Measurements from ENCODE around the gene N4BP2L2.

DNA sequence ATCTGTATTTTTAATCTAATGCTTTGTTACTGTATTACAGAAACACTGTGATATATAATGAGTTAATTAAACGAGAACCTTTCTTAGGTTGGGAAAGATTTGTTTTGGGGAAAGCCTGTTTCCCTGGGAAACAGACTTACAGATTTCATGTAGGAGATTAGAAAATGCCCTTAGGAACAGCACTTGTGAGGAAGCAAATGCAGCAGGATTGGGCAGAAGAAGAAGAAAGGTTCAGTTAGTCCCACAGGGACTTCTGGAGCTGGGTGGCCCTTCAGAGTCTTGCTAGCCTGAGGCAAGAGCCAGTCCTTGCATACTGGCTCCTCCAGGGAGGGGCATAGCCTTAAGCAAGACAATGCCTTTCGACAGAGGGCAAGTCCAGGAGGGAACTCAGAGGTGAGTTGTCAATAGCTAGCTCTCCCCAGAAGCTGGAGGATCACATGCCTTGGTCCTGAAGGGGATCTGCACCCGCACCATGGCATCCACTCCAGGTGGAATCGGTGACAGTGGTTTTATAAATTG lies 147.4 kb downstream of the N4BP2L2 start:
- TF ChIP-seq CTCF (conservative IDR thresholded peaks at IDR 0.05; ENCODE audit: low read depth, low read length): no peak
- no peak for TF ChIP-seq RFX5 (IDR thresholded peaks at IDR 0.05; ENCODE audit: low read depth, low read length)
- TF ChIP-seq BHLHE40 (IDR thresholded peaks at IDR 0.05; ENCODE audit: low read depth, low read length): no peak
- no peak for TF ChIP-seq POLR2A (IDR thresholded peaks at IDR 0.05; ENCODE audit: low read depth, low read length)
- TF ChIP-seq, protein P1, sequence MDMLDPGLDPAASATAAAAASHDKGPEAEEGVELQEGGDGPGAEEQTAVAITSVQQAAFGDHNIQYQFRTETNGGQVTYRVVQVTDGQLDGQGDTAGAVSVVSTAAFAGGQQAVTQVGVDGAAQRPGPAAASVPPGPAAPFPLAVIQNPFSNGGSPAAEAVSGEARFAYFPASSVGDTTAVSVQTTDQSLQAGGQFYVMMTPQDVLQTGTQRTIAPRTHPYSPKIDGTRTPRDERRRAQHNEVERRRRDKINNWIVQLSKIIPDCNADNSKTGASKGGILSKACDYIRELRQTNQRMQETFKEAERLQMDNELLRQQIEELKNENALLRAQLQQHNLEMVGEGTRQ (IDR thresholded peaks at IDR 0.05; ENCODE audit: low read depth, low read length): no peak
- TF ChIP-seq CEBPB (IDR thresholded peaks at IDR 0.05; ENCODE audit: low read depth, low read length): no peak
- TF ChIP-seq MAFK (IDR thresholded peaks at IDR 0.05; ENCODE audit: low read depth, low read length): no peak
- no peak for TF ChIP-seq RAD21 (IDR thresholded peaks at IDR 0.05; ENCODE audit: low read length)
- no peak for TF ChIP-seq MAZ (IDR thresholded peaks at IDR 0.05; ENCODE audit: borderline replicate concordance, low read depth, low read length)

Data from IMR-90 (cell line).